G401.6 (cell line): Measurements from ENCODE around the gene NUAK1.
"Not testable (repeated sequence)": the region's sequence is repeated elsewhere in the genome, so short reads cannot be mapped to it uniquely, and the experiment has no call there.

Experiments
- FAIRE-seq: peaks from 2 replicates; lab custom pipeline; 2012; peaks lifted over from hg19 to GRCh38; lab: Jason Lieb, UNC

Gene NUAK1

GRCh38 chr12:106031761-106032622 is 106.8 kb downstream of the NUAK1 start:
- no peak for FAIRE-seq

GRCh38 chr12:106030210-106031071 is 108.3 kb downstream of the NUAK1 start:
- FAIRE-seq, result peak; percentile 25

- FAIRE-seq, result no peak
Measured at GRCh38 chr12:106029532-106029931, 109.2 kb downstream of the NUAK1 start.

- no peak for FAIRE-seq
Measured at GRCh38 chr12:106027911-106028310, 110.8 kb downstream of the NUAK1 start.

- no peak for FAIRE-seq
Measured at GRCh38 chr12:106027286-106027685, 111.5 kb downstream of the NUAK1 start.

GRCh38 chr12:106025129-106025528 is 113.6 kb downstream of the NUAK1 start:
- FAIRE-seq, result no peak

- no peak for FAIRE-seq
Measured at GRCh38 chr12:106023039-106023438, 115.7 kb downstream of the NUAK1 start.

GRCh38 chr12:106022568-106023012 is 116.2 kb downstream of the NUAK1 start:
- no peak for FAIRE-seq

- no peak for FAIRE-seq
Measured at GRCh38 chr12:106021516-106021915, 117.2 kb downstream of the NUAK1 start.

GRCh38 chr12:106020736-106021135 is 118.0 kb downstream of the NUAK1 start:
- no peak for FAIRE-seq

GRCh38 chr12:106019144-106019543 is 119.6 kb downstream of the NUAK1 start:
- FAIRE-seq, result no peak

GRCh38 chr12:106018286-106018685 is 120.5 kb downstream of the NUAK1 start:
- FAIRE-seq, result no peak

GRCh38 chr12:106016601-106017278 is 122.0 kb downstream of the NUAK1 start:
- FAIRE-seq, result not testable (repeated sequence)

- FAIRE-seq, result no peak
Measured at GRCh38 chr12:106015646-106016045, 123.1 kb downstream of the NUAK1 start.

- no peak for FAIRE-seq
Measured at GRCh38 chr12:106013941-106014340, 124.8 kb downstream of the NUAK1 start.
